NCI-H187 (cell line): ENCODE data around the gene NUFIP1.
"Not testable (repeated sequence)": the region's sequence is repeated elsewhere in the genome, so short reads cannot be mapped to it uniquely, and the experiment has no call there.

Experiments
- DNase-seq, 2 experiments: peaks; one replicate each; lab custom pipeline; 2025; lab: John Stamatoyannopoulos, UW

NUFIP1 gene

DNA sequence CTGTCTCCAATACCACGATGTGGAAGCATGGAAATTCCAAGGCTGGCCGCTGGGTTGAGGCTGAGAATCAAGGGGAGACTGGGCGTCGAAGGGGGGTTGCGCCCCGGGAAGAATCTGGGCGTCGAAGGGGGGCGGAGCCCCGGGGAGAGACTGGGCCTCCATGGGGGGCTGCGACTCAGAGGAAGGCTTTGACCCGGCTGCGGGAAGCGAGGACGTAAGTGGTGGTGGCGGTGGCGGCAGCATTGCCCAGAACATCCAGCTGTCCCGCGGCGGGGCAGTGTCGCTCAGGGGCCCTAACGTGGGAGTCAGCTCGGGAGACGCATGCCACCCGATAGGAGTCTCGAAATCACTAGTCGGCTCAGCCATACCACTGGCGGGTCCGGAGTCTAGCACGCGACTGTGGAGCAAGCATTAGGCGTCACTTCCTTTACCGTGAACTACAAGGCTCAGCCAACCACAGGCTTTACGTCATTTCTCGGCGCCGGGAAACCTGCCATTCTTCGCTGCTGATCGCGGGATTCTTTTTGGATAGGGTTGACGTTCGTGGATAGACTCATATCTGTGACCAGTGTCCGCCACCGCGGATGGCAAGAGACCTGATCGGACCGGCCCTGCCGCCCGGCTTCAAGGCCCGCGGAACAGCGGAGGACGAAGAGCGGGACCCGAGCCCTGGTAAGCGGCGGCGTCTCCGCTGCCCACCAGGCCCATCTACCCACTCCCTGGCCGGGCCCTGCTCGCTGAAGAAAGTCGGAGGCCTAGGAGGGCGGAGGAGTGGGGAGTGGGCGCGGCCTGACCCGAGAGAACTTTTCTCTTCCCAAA lies at the start of gene NUFIP1, which contains the start of gene GPALPP1:
TSS of gene NUFIP1 (minus strand) at position 401 of the 819 bp plus-strand sequence. CDS start at position 366, 35 bp downstream.
TSS of gene GPALPP1 (plus strand) at position 468 of the 819 bp plus-strand sequence. CDS start at position 585, 117 bp downstream.
- DNase-seq: peak; percentile 75 to 78

DNA sequence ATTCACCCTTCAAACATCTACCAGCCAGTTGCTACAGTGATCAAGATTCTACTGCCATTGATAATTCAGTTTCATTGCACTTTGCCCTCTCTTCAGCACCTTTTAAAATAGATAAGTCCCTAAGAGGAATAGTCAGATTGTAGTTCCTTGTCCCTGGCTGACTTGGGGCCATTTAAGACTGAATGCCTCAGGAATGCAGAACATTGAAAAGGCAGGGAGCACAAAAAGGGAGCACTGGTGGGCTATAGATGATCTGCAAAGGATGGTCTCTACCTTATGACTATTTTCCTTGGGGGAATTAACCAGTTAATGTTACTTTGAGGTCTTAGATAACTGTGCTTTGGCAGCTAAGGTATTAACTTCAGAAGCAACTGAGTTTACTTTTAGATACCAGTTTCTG lies 46.9 kb upstream of the NUFIP1 start:
- no peak for DNase-seq

DNA sequence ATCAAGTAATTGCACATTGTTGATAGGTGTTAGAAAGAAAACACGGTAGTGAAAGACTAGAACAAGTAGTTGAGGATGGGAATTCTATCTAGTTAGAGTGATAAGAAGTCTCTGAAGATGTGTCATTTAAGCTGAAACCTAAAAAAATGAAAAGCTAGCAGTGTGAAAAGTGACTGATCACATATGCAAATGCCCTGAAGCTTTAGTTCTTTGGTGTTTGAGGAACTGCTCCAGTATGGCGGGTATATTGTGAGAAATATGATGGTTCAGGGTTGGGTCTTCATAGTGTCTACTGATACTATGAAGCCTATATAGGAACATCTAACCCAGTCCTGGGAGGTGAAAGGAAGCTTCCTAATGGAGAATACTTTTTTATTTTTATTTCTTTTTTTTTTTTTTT lies 45.1 kb upstream of the NUFIP1 start:
- no peak for DNase-seq

DNA sequence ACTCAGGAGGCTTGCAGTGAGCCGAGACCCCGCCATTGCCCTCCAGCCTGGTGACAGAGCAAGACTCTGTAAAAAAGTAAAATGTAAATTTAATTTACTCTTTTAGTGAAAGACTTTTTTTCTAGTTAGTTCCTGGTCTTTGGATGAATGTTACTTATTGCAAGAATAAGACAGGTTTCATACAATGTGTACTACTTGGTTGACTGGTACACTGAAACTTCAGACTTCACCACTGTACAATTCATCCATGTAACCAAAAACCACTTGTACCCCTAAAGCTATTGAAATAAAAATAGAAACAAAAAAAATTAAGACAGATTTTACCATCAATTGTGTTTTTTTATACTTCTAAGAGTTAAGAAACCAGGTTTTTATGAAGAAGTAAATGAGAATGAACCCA lies 35.6 kb upstream of the NUFIP1 start:
- DNase-seq: no peak

DNA sequence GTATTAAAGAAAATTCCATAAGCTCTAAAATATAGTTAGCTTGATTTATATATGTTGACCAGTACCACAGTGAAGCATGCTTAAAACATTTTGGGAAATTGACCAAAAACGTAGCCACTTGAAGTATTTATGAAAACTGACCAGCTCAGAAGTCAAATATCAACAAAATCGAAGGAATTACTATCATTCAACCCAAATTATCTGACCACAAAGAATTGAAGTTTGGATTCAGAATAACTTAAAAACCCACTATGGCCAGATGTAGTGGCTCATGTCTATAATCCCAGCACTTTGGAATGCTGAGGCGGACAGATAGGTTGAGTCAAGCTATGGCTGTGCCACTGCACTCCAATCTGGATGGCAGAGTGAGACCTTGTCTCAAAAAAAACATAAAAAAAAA lies 32.0 kb upstream of the NUFIP1 start:
- no peak for DNase-seq

DNA sequence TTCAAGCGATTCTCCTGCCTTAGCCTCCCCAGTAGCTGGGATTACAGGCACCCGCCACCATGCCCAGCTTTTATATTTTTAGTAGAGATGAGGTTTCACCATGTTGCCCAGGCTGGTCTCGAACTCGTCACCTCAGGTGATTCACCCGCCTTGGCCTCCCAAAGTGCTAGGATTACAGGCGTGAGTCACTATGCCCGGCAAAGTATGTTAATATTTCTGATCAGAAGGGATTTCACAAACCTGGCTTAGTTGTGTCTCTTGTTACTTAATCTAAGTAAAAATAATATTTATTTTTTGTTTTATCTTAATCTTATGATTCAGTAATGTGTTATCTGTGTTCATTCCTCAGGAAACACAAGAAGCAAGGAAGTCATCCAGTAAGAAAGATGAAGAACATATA lies 30.7 kb upstream of the NUFIP1 start:
- not testable (repeated sequence) for DNase-seq

DNA sequence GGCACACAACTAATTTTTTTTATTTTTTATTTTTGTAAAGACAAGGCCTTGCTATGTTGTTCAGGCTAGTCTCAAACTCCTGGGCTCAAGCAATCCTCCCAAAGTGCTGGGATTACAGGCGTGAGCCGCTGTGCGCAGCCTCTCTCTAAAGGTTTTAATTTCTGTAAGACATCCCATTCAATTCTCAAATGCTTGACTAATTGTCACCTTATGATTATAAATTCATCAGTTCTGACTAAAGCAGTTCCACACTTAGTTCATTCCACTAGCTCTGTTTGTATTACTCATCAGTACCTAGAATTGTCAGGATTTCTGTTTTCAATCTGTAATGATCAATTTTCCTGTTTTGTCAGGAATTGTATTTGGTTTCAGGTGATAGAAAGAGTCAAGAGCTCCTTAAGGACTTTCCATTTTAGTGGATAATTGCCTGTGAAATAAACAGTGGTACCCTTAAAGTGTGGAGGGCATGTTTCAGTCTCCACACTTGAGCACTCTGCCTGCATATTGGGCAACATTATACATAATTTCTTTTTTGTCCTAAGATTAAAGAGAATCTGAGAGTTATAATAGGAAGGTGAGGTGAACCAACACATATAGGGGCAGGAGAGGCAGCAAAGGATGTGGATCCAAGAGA lies 27.6 kb upstream of the NUFIP1 start:
- DNase-seq: no peak

DNA sequence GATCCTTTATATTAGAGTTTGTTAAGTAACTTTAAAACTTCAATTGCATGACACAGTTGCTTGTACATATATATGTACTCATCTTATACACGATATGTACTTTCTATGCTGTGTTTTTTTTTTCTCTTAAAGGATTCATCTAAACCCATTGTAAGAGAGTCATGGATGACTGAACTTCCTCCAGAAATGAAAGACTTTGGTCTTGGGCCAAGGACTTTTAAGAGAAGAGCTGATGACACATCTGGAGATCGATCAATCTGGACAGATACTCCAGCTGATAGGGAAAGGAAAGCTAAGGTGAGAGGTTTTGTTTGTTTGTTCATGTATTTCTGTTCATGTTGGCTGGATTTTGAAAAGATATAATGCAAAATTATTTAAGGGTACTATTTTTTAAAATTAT lies 26.0 kb upstream of the NUFIP1 start:
- DNase-seq: no peak

DNA sequence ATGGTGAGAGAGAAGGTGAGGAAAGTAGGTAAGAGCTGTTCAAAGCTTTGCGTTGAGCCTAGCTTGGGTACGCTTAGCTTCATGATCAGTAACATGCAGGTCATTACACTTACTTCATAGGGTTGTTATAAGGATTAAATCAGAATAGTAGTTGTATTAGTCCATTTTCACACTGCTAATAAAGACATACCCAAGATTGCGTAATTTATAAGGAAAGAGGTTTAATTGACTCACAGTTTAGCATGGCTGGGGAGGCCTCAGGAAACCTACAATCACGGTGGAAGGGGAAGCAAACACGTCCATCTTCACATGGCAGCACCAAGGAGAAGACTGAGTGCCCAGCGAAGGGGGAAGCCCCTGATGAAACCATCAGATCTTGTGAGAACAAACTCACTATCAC lies 21.9 kb upstream of the NUFIP1 start:
- no peak for DNase-seq

DNA sequence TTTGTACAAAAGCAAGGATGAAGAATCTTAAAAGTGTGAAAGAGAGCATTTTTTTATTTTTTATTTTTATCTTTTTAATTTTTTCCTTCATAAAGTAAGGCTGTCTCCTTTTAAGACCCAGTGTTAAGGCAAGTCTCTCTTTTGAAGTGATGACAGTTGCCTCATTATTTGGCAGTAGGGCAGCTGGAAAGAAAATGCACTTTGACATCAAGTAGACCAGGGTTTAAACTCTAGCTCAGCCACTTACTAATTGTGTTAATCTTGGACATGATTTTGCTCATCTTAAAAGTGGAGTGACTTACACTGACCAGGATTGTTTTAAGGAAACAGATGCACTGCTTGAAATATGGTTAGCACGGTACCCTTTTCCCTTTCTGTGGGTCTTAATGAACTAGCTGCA lies 18.6 kb upstream of the NUFIP1 start:
- DNase-seq: no peak

DNA sequence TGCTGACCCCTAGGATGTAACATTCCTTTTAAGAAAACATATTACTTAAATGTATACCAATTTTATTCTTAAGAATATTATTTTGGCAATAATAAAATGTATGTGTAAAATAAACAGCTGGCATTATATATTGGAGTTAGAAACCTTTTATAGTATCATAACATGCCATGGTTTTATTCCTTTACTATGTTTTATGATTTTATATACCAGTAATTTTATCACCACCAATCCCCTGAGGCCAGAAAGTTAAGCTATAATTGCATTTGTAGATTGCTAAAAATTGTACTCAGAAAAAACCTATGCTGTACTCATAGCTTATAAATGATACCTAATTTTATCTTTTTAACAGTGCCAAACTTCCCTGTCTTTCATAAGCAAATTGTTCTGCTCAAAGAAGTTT lies 18.0 kb upstream of the NUFIP1 start:
- no peak for DNase-seq

DNA sequence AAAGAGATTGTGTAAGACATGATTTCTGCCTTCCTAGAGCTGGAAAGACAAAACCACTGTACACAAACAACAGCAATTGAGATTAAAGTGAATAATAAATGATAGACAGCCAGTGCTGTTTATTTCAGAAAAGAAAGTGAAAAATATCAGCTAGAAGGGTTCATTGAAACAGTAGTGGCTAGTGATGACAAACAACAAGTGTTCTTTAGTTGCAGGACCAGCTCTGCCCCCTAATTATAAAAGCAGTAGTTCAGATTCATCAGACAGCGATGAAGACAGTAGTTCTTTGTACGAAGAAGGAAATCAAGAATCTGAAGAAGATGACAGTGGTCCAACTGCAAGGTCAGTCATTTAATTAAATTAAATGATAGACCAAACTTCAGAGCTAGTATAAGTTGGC lies 14.8 kb upstream of the NUFIP1 start:
- no peak for DNase-seq

DNA sequence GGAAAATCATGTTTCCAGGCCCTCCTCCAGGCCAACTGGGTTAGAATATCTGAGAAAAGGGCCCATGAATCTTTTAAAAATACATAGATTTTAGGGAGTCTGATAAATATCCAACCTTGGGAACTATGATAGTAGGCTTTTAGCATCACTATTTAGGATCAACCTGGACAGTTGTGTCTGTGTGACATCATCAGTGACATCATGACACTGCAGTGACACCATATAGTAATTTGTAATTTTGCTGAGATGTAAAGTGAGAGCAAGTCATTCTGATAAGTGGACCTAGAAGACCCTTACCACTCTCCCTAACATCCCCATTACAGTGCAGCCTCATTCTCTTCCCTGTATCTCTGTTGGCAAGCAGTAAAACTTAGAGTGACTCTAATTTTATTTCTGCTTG lies 14.1 kb upstream of the NUFIP1 start:
- DNase-seq: no peak

DNA sequence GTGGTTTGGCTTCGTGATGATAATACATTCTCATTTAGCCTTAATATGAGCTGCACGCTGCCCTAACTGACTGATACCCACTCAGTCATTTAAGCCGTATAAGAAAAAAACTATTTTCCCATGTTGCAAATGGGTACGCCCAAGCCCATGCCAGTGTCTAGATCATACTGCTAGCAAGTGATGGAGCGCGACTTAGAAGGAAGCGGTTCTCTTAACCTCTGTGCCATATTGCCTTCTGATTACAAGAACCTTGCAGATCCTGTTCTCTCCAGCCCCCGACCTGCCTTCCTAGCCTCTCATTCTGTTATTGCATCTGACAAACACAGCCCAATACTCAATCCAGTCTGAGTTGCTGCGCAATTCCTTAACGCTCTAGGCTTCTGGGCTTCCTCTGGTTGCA lies 670 bp upstream of the NUFIP1 start:
- no peak for DNase-seq

DNA sequence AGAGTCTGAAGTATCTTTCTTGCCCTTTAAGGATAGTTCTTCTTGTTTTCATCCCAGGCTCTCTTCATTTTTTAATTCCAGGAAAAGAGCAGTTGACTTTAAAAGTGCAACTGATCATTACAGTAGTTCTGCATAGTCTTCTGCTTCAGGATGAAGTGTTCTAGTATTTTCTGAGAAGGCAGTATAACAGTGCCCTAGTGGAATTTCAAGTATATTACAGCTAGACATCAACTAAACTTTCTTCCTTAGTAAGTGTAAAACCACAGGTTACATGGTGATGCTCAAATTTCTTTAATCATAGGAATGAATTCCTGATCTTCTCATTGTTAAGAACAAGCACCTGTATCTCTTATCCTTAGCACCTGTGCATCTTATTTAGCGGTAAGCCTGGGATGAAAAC lies 10.9 kb downstream of the NUFIP1 start:
- DNase-seq: no peak

DNA sequence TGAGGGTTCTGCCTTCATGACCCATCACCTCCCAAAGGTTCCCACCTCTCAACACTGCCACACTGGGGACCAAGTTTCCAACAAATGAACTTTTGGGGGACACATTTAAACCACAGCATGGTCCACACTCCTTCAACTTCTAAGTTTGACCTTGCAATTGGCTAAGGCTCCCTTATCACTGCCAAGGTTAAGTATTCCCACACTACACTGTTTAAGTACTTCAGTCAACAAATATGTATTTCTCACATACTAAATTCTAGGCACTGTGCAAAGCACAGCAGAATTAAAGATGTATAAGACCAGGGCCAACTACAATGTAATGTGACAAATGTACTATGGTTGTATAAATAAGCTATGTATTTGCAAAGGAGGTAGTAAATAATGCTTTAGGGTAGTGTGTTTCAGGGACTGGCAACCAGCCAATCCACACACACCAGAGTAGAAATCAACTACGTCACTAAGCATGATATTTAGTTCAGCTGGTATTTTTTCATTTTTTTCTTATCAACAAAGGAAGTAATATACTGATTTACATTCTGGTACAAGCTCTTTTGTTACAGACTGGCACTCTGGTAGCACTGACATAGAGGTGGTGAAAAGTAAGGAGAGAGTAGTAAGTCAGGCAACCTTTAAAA lies 12.2 kb downstream of the NUFIP1 start:
- DNase-seq: no peak

DNA sequence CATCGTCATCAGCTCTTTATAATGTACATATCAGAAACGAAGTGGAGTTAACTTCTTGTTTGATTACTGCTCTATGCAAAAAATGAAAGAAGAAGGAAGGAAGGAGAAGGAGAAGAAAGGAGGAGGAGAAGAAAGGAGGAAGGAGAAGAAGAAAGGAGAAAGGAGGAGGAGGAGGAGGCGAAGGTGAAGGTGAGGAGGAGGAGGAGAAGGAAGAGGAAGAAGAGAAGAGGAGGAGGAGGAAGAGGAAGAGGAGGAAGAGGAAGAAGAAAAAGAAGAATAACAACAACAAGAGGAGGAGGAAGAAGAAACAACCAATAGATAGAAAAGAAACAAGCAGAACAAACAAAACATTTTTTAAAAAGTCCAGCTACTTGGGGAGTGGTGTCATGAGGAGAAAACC lies 13.1 kb downstream of the NUFIP1 start:
- no peak for DNase-seq

DNA sequence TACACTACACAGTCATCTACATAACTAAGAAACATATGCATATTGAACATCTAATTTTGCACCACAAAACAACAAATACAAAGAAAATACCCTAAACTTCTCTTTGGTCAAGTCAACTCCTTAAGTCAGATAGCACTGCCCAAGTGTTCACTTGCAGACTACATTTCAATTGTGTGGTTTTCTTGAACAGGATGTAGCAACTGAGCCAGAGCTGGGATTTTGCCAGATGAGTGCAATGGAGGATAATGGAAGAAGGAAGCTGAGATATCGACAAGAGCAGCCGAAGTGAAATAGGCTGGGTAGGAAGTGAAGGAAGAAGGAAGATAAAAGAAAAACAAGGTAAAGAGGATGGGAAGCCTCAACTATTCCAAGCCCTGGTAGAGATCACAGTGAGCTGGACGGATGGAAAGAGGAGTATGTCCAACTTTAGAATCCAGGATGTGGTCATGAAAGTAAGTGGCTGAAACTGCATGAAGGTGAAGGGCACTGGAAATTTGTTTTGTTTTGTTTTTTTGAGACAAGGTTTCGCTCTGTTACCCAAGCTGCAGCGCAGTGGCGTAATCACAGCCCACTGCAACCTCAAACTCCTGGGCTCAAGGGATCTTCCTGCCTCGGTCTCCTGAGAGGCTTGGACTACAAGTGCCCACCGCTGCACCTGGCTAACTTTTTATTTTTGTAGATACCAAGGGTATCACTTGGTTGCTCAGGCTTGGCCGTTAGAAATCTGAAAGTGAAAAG lies 15.0 kb downstream of the NUFIP1 start:
- no peak for DNase-seq

DNA sequence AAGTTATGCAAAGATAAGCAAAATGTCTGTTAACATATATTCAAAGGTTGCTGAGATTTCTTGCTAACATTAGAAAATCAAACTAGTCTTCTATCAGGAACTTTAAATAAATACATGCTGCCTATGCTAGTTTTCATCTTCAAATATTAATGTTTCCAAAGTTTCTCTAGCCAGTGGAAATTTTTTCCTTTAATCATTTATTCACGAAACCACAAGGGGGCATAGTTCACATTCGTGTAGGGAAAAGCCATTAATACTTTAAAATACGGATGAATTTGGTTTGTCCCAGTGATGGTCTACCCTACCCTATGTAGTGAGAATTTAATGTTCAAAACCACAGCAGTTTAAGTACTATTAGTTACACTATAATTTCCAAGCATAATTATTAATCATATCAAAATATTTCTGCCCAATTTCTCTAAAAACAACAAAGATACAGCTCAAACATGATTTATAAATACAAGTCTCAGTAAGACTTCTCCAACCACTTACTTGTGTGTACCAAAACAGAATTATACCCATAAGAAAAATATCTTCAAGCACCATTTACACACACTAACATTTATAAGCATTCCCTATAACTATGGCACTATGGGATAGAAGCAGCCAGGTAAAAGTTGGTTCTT lies 16.2 kb downstream of the NUFIP1 start:
- no peak for DNase-seq

DNA sequence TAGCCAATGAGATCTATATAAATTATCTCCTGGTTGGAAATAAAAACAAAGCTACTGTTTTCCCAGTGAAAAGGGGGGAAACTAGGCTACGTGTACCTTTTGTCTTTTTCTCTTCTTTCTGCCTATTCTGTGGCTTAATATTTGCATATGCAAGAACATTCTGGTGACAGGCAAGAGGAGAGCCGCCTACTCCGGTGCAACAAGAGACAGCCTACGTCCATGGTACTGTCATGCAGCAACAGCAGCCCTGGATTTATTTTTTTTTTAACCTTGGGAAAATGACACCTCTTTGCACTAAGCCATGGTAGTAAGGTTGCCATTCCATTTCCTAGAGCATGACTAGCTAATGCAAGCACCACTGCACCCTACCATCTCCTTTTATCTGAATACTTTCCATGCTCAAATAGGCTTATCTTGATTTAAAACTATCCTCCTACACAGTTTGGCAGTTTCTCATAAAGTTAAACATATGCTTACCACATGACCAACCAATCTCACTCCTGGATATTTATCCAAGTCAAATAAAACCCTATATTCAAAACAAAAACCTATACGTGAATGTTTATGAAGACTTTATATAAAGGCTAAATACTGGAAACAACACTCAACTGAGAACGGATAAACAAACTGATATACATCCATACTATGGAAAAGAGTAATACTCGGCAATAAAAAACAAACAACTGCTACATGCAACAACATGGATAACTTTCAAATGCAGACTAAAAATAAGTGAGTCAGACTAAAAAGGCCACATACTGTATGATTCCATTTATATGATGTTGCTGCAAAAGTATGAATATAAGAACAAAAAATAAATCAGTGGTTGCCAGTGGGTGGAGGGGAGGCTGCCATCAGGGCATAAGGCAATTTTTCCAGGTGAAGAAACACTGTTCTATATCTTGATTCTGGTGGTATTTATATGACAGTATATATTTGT lies 17.3 kb downstream of the NUFIP1 start:
- DNase-seq: no peak
